ENCODE measurements around the gene LRFN3.

DNA sequence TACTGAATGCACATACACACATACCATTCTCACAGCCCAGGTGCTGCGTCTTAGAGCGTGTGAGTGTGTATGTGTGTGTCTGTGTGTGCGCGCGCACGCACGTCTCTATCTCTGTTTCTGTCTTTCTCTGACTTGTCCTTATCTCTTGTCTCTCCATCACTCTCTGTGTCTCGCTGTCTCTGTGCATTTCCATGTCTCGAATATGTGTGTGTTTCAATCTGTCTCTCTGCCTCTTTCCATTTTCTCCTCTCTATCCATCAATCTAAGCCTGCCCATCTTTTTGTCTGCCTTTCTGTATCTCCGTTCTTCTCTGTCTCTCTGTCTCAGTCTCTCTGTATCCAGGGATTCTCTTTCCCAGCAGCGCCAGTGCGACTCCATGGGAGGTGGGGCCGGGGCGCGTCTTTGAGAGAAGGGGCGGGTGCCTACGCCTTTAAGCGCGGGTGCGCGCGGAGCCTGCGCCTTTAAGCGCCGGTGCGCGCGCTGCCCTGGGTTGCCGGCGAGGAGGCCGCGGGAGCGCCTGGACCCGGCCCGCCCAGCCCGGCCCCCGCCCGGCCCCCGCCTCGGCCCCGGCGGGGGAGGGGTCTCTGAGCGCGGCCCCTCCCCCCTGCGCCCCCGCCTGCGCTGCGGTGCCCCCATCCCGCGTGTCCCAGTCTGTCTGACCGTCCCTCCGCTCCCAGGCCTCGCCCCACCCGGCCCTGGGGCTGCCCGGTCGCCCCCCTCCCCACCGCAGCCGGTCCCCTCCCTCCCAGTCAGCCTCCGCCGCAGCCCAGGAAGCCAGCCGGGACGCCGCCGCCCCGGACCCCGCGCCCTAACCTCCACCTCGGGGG, at the start of gene LRFN3:
- no peak for TF ChIP-seq POLR2A (IDR thresholded peaks at IDR 0.05)
- TF ChIP-seq, protein P1, sequence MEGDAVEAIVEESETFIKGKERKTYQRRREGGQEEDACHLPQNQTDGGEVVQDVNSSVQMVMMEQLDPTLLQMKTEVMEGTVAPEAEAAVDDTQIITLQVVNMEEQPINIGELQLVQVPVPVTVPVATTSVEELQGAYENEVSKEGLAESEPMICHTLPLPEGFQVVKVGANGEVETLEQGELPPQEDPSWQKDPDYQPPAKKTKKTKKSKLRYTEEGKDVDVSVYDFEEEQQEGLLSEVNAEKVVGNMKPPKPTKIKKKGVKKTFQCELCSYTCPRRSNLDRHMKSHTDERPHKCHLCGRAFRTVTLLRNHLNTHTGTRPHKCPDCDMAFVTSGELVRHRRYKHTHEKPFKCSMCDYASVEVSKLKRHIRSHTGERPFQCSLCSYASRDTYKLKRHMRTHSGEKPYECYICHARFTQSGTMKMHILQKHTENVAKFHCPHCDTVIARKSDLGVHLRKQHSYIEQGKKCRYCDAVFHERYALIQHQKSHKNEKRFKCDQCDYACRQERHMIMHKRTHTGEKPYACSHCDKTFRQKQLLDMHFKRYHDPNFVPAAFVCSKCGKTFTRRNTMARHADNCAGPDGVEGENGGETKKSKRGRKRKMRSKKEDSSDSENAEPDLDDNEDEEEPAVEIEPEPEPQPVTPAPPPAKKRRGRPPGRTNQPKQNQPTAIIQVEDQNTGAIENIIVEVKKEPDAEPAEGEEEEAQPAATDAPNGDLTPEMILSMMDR (IDR thresholded peaks at IDR 0.05) = no peak

Measured in testis (tissue), 2 donors.